ENCODE measurements around the gene LTN1.

Gene LTN1

GRCh38 chr21:28882345-28882744 is 110.3 kb downstream of the LTN1 start:
- DNase-seq (ENCODE audit: low read depth in 2 of 2): no peak

Data from fibroblast of skin of left biceps (primary cell).